HG02623 (cell line): ENCODE results near the gene VEGFA.
"Not testable (repeated sequence)": the region's sequence is repeated elsewhere in the genome, so short reads cannot be mapped to it uniquely, and the experiment has no call there.

Experiments
- ATAC-seq: cut with Tn5 transposase; IDR thresholded peaks from one replicate; pipeline ENCODE4 v1.9.1; 2021; ENCODE audit warnings: moderate library complexity; ENCODE audit not compliant: unreplicated experiment

Gene VEGFA

DNA sequence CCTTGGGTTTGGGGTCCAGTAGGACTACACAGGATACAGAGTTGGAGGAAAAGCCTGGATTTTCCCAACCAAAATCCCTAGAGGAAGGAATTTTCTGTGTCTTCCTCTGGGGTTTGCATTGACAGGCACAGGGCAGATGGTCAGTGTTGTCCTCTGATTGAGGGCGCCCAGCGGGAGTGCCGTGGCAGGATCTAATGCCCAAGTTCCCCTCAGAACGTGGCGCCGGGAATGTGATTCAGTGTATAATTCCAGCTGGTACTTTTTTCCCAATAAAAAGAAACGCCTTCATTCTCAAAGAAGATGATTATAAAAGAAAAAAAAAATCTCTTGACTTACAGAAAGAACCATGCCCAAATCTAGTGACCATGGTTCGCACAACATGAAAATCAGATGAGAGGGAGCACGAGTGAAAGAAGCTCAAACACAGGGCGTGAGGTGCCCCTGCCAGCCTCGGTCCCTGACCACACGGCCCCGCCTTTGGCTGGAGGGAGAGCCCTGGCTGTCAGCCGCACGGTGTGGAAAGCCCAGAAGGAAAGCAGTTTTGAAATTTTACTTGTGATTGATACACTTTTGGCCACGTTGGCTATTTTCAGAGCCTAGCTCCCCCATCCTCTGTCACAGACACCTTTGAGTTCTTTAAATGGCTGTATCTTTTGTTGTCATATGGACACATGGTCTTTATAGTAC lies 31.6 kb downstream of the VEGFA start:
- ATAC-seq: no peak

DNA sequence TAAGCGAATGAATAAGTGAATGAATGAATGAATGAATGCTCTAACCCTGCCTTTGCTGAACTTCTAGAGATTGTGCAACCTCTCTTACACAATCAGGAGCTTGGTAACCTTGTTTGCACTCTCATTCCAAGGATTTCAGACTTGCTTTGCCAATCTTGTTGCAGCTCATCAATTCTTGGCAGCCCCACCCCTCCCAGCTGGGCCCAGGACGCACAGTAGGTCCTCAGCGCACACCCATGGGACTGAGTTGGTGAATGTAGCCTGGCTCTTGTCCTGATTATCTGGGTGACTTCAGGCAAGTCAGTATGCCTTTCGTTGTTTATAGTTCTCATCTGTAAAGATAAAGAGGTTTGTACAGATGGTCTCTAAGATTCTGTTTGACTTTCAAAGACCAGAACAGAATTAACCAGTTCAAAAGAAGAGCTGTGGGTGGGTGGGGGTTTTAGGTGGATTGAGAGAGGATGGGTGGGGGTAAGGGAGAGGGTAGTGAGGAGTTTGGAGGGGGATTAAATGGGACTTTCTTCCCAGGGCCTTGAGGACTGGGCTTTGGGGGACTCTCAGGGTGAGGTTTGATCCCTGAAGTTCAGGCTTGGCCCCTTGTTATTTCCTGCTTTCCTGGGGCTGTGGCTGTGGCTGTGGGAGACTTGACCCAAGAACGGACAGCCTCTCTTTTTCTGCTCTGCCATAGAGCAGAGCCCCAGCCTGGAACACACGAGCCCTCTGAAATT lies 33.2 kb downstream of the VEGFA start:
- ATAC-seq: no peak

DNA sequence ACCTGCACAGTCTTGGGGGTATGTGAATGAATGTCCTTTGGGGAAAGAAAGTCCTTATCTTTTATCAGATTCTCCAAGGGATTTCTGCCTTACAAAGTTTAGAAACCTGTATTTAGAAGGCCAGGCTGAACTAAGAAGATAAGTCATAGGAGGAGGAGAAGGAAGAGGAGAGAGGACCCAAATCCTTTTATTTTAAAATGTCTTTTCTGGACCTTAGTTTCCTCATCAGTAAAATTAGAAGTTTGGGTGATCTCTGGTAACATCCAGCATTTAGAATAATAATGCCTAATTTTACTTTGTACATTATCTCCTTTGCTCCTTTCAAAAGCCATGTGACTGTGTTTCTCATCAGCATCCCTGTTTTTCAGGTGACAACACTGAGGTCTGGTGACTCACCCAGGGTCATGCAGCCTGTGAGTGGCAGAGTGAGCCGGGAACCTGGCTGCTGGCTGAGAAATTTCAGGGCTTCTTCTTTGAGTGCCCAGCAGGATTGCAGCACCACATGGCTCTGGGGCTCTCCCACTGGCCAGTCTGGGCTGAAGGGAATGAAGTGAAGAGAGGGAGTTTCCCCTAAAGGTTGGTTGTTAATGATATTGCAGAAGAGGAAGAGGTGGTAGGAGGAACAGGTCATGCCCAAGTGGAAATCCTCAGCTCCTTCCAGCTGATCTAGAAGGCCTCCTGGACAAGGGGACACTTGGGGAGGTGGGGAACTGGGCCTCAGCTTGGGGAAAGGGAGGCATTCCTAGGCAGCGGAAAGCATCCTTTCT lies 34.0 kb downstream of the VEGFA start:
- no peak for ATAC-seq

GRCh38 chr6:43804550-43805223 lies 34.7 kb downstream of the VEGFA start:
- ATAC-seq: no peak

DNA sequence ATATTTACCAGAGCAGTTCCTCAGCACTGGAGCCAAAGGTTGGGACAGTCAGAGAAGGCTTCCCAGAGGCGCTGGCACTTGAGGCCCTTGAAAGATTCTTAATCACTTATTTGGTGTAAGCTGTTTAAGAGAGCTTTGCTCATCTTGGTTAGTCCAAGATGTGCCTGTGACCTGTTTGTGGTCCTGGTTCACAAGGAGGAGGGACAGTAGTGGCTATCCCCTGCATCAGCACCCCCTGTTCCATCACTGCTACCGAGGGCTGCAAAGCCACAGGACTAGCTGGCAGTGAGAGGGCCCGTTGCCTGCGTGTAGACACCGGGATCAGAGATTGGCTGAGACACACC lies 35.7 kb downstream of the VEGFA start:
- no peak for ATAC-seq

DNA sequence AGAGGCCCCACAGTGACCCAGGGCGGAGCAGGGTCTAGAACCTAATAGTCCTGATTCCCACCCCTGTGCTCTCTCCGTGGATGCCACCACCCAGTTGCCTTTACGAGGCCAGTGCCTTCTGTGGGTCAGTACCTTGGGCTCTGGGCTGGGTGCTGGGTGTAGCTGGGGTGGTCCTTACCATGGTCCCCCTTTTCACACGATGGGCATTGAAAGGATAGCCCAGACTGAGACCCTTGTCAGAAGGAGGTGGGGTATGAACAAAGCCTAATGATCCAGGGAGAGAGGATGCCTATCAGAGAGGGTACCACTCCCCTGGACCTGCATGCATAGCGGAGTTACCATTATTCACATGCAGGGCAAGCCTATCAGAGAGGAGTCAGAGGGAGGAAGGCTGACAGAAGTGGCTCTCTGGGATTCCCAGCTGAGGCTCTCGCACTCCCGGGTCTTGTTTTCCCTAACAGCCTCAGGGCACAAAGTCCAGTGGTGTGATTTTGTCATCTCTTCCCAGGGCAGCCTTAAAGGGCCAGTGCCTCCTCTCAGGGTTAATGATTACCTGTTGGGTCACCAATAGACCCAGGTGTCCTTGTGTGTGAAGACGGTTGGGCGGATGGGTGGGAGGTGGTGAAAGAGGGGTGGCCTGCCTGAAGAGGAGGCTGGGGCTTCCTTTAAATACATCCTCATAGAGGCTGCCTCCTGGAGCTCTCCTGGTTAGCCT lies 36.2 kb downstream of the VEGFA start:
- no peak for ATAC-seq

DNA sequence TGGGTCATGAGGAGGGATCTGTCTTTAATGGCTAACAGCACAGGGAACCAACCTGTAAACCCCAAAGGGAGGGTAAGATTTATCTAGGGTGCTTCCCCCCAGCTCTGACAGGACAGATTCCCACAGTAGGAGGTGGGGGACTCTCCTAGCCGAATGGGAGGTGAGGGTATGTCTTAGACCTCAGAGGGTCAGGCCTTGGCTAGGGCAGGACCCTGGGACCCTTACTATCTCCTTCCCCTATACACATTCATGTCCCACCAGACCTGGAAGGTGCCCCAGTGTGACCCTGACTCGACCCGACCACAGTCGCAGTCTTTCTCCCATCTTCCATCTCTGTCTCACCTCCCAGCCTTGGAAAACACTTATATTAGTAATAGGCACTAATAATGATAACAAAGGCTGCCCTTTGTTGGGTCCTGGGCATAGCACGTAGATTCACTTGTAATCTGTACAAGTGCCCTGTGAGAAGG lies 36.8 kb downstream of the VEGFA start:
- no peak for ATAC-seq

DNA sequence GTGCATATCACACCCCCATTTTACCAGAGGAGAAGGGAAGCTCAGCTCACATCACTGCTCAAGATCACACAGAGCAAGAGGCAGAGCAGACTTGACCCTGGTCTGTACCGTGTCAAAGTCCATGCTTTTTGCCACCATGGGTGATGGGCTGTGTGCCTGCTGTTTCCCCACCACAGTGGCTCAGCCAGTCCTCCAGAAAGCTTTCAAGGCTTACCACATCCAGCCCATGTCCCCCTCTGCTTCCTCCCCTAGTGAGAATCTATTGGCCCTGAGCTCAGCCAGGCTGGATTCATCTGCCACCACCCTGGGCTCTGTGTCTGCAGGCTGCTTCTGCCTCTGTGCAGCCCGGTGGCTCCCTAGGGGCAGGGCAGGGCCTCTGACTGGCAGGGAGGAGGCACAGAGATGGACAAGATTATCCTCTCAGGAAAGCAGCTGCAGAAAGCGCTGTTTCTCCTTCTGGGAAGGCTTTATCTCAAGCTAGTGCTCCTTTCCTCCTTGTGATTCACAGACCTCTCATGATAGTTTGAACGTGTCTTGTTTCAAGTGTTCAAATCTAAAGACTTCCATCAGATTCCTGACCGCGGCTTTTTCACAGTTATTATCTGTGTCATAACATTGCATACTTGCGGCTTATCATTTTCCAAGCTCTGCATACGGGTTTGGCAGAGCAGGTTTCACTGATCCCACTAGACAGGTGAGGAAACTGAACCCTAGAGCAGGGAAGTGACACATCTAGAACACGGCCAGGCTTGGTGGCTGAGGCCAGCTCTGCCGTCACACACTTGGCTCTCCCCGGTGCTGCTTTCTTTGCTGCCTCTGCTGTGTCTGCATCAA lies 37.4 kb downstream of the VEGFA start:
- ATAC-seq: no peak

GRCh38 chr6:43808412-43808811 lies 38.4 kb downstream of the VEGFA start:
- ATAC-seq: no peak

DNA sequence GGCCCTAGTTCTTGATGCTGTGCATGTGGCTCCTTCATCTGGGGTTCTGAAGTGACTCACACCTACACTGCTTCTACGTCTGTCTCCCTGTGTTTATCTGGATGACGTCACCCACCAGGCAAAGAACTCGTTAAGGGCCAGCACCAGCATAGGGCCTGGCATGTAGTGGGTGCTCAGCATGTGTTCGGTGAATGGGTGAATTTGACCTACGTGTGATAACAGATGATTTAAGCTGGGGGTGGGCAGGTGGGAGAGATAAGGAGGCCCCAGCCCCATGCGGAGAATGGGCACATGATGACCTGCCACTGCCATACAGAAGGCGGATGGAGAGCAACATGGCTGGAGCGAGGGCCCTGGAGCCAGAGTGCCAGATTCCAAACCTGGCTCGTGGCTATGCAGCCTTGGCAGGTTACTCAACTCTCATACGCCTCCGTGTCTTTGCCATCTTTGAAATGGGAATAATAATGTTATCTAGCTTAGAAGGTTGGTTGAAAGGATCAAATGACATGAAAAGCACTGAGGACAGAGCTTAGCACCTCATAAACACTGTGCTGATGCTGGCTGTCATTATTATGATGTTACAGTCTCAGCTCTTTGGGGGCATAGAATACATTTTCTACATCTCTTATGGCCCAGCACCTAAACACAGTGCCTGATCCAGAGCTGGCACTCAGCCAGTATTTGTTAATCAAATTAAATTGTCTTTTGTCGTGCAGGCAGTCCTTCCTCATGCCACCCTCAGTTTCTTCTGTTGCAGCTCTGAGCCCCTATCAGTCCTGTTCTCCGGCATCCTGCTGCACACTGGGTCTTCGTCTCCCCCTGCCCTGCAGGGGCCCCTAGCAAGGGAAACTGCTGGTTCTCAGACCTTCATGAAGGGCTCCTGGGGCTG lies 39.6 kb downstream of the VEGFA start:
- ATAC-seq: no peak

DNA sequence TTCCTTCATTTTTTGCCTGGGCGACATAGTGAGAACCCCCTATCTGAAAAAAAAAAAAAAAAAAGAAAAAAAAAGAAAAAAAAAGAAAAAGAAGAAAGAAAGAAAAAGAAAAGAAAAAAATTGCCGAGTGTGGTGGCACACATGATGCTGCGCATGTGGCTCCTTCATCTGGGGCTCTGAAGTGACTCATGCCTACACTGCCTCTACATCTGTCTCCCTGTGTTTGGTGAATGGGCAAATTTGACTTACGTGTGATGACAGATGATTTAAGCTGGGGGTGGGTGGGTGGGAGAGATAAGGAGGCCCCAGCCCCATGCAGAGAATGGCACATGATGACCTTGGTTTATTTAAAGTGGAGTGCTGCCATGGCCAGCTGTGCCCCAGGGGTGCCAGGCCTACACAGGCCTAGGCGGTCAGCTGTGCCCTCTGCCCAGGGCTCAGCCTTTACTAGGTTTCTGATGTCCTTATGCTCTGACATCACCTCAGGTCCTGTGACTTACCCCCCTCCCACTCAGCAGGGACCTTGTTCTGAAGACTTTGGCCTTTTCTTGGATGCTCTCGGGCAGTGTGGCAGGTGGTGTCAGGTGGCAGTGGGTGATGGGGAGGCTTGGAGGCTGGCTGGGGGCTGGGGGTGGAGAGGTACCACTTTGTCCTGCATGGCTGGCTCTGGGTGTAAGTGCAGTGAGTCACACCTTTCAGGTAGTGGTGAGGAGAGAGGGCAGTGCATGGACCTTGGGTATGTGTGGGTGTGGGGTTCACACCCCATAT lies 41.1 kb downstream of the VEGFA start:
- no peak for ATAC-seq

DNA sequence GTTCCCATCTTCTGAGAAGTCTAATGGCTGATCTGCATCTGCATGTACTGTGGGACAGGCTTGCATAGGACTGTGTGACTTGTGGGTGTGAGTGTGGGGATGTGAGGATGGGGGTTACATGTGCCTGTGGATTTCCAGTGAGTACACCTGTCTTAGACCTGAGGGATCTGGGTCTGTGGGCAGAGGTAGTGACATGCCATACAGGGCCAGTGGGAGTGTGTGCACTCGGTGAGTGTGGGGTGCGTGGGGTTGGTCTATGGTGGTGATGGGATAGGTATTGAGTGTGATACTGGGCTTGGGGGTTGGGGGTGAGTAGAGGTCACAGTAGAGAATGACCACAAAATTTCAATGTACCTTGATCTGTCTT lies 41.7 kb downstream of the VEGFA start:
- no peak for ATAC-seq

DNA sequence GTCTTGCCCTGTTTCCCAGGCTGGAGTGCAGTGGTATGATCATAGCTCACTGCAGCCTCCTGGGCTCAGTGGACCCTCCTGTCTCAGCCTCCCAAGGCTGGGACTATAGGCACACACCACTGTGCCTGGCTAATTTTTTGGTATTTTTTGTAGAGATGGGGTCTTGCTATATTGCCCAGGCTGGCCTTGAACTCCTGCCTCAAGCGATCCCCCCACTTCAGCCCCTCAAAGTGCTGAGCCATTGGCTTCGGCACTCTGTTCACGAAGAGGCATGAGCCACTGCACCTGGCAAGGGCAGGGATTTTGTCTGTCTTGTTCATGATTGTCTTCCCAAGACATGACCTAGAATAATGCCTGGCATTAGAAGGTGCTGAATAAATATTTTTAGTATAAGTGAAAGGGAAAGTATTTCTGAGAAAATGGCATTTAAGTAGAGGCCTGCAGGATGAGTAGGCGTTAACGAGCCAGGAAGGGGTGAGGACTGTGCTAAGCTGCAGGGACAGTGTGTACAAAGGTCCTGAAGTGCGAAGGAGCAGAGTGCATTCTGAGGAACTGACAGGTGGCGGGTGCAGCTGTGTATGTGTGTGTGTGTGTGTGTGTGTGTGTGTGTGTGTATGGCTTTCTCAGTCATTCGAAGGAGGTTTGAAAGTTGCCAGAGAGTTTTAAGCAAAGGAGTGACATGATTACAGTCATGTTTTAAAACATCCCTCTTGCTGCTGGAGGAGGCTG lies 43.0 kb downstream of the VEGFA start:
- ATAC-seq: no peak

DNA sequence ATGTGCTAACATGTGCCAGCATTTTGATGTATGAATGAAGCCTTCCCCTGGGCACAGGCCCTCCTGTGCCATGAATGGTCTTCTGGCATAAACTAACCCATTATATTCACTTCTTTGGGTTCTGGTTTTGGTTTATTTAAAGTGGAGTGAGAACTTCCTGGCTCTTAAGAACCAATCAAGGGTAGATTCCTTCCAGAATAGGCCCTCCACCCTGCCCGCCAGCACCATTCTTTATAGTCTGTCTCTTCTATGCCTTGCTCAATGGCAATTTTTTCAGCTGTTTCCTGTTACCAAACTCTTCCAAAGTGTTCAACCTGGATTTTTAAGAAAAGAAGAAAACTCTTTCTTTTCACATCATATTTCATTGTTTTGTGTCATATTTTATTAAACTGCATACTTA lies 44.1 kb downstream of the VEGFA start:
- no peak for ATAC-seq

DNA sequence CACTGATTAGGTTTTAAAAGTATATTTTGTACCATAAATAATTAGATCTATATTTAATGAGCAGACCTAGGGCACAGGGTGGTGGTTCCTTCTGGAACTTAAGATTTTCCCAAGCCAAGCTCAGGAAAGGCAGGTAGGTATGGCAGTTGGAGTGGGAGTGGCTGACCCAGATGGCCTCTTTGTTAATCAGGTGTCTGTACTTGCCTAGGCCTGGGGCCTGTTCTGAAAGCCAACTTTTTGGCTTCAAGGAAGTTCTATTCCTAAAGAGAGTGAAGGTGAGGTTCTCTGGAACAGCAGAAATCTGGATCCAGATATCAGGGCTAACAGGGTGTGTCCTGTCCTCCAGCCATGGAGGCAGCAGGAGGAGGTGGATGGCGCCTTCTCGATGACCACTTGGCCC lies 44.9 kb downstream of the VEGFA start:
- no peak for ATAC-seq

DNA sequence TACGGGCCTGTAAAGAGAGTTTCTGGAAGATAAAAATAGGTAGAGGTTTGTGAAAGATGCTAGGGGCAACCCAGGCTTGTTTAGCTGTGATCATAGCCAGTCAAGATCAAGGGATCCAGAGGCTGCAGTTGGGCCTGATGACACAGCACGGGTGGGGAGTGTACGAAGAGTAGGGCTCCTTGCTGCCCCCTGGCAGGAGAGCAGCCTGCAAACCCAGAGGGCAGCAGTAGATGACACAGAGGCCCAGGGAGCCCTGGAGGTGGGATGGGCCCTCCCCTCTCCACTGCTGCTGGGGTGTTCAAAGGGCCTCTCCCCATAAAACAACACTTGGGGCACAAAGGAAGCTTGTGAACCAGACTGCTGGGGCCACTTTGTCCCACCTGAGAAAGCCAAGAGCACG lies 47.2 kb downstream of the VEGFA start:
- ATAC-seq: no peak

DNA sequence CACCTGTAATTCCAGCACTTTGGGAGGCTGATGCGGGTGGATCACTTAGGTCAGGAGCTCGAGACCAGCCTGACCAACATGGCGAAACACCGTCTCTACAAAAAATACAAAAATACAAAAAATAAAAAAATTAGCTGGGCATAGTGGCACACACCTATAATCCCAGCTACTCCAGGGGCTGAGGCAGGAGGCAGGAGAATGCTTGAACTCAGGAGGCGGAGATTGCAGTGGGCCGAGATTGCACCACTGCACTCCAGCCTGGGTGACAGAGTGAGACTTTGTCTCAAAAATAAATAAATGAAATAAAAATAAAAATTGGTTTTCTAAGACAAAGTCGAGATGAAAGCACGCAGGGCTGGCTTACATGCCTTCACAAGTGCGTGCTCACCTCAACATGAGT lies 49.0 kb downstream of the VEGFA start:
- ATAC-seq: not testable (repeated sequence)

GRCh38 chr6:43819958-43820357 lies 49.9 kb downstream of the VEGFA start:
- no peak for ATAC-seq
